Endothelial cell of umbilical vein (primary cell): ENCODE data around the gene SFT2D1. TPM values are rescaled to one million over a fixed set of nuclear protein-coding genes. Genes with fewer than 3 reads are reported as not detected.

Source experiments
- BruUV-seq: library from RNA; stranded (reverse); fragments of 400-500 nt; replicated peaks from 2 replicates; lab custom pipeline; 2021; lab: Mats Ljungman, UMichigan
- CTCF ChIA-PET: fragments of 300-600, 350-600 bp; sonication (Branson Sonifier 250); formaldehyde crosslinking; loops from one replicate; lab custom pipeline; 2021; ENCODE audit warnings: antibody characterized with exemption, inconsistent platforms; lab: Charles Lee
- POLR2A ChIA-PET: fragments of 300-600, 350-600 bp; sonication (Branson Sonifier 250); formaldehyde crosslinking; loops from one replicate; lab custom pipeline; 2021; ENCODE audit warnings: antibody characterized with exemption, inconsistent platforms; lab: Charles Lee
- DNase-seq: peaks from one replicate; pipeline ENCODE4 v3.0.0-alpha.2; 2011; ENCODE audit warnings: low read depth, low spot score
- FAIRE-seq: peaks from 2 replicates; lab custom pipeline; 2011; peaks lifted over from hg19 to GRCh38; lab: Jason Lieb, UNC
- H2AFZ ChIP-seq: 2 replicates; pipeline ENCODE4 v1.6.0; 2012; ENCODE audit warnings: low read depth, low read length, control low read depth, inconsistent platforms
- H3K27ac ChIP-seq: 2 replicates; pipeline ENCODE4 v1.5.1; 2011; ENCODE audit warnings: low read depth, mild to moderate bottlenecking, control low read depth, low read length, moderate library complexity; ENCODE audit not compliant: insufficient read depth
- H3K27me3 ChIP-seq, 2 experiments: 2 replicates each; pipeline versions ENCODE4 v1.6.0 to v1.6.1; 2011; ENCODE audit warnings: low read length in 2 of 2, mixed read lengths in 1 of 2; ENCODE audit not compliant: control insufficient read depth in 2 of 2, insufficient read depth in 2 of 2
- H3K36me3 ChIP-seq, 2 experiments: 2 replicates in 1 of 2; 3 replicates in 1 of 2; pipeline ENCODE4 v1.5.1; 2011; ENCODE audit warnings: low read length in 2 of 2, mild to moderate bottlenecking in 1 of 2, moderate library complexity in 1 of 2; ENCODE audit not compliant: control insufficient read depth in 2 of 2, insufficient read depth in 2 of 2; ENCODE audit errors: extremely low read depth in 1 of 2
- H3K4me1 ChIP-seq: 3 replicates; pipeline ENCODE4 v1.5.1; 2011; ENCODE audit warnings: mild to moderate bottlenecking, low read length; ENCODE audit not compliant: control insufficient read depth, insufficient read depth; ENCODE audit errors: extremely low read depth
- H3K4me2 ChIP-seq: 2 replicates; pipeline ENCODE4 v1.6.1; 2011; ENCODE audit warnings: low read length, control low read depth, mixed read lengths; ENCODE audit not compliant: insufficient read depth
- H3K4me3 ChIP-seq, 3 experiments: fragments of 200-600 bp in 1 of 3; sonication (generic), shearing (Covaris generic) in 1 of 3; replicated peaks in 1 of 3; 2 replicates each; pipeline ENCODE4 v1.5.1; 2011 to 2016; ENCODE audit warnings: control low read depth in 3 of 3, low read length in 3 of 3, mild to moderate bottlenecking in 2 of 3, inconsistent platforms in 1 of 3, low read depth in 1 of 3, moderate library complexity in 1 of 3; ENCODE audit not compliant: insufficient read depth in 1 of 3
- H3K79me2 ChIP-seq: 2 replicates; pipeline ENCODE4 v1.6.0; 2012; ENCODE audit warnings: low read length, inconsistent platforms; ENCODE audit not compliant: control insufficient read depth, insufficient read depth
- H3K9ac ChIP-seq: replicated peaks from 2 replicates; pipeline ENCODE3; 2011; ENCODE audit warnings: low read length, control low read depth; ENCODE audit not compliant: insufficient read depth; ENCODE audit errors: extremely low read depth
- H3K9me1 ChIP-seq: replicated peaks from 3 replicates; pipeline ENCODE4 v1.6.0; 2011; ENCODE audit warnings: mild to moderate bottlenecking, low read length; ENCODE audit not compliant: control insufficient read depth, insufficient read depth; ENCODE audit errors: extremely low read depth
- H3K9me3 ChIP-seq: replicated peaks from 2 replicates; pipeline ENCODE4 v1.5.1; 2012; ENCODE audit warnings: low read length, inconsistent platforms; ENCODE audit not compliant: control insufficient read depth, insufficient read depth
- H4K20me1 ChIP-seq: replicated peaks from 2 replicates; pipeline ENCODE3; 2011; ENCODE audit warnings: mild to moderate bottlenecking, low read length; ENCODE audit not compliant: control insufficient read depth, insufficient read depth; ENCODE audit errors: extremely low read depth
- EZH2 ChIP-seq: IDR thresholded peaks from 2 replicates; pipeline ENCODE4 v1.6.1; 2012; ENCODE audit warnings: borderline replicate concordance, low read depth, mild to moderate bottlenecking, moderate library complexity, low read length, inconsistent platforms; ENCODE audit not compliant: severe bottlenecking
- FOS ChIP-seq: IDR thresholded peaks from 2 replicates; pipeline ENCODE4 v1.6.1; 2011; ENCODE audit warnings: mild to moderate bottlenecking, low read length, moderate library complexity, borderline replicate concordance; ENCODE audit not compliant: insufficient read depth
- GATA2 ChIP-seq: IDR thresholded peaks from 2 replicates; pipeline ENCODE4 v1.7.0; 2011; ENCODE audit warnings: low read depth, mild to moderate bottlenecking, moderate library complexity, mixed read lengths, low read length; ENCODE audit not compliant: insufficient read length, insufficient read depth
- MAX ChIP-seq: IDR thresholded peaks from 2 replicates; pipeline ENCODE4 v1.6.1; 2011; ENCODE audit not compliant: insufficient read depth, insufficient read length
- MYC ChIP-seq: IDR thresholded peaks from one replicate; pipeline ENCODE4 v1.6.1; 2011; ENCODE audit warnings: mild to moderate bottlenecking, low read depth, low read length
- dilution Hi-C: fragments of 300-500 bp; cut with MboI; formaldehyde crosslinking; loops from one replicate; pipeline ENCODE4 v1.15.0; 2019; ENCODE audit warnings: low sequenced_read_pairs; ENCODE audit not compliant: extremely low pct_ligation_motif_present
- intact Hi-C: fragments of 100-400 bp; cut with micrococcal nuclease; formaldehyde crosslinking; loops from one replicate; pipeline ENCODE4 v1.10.0; 2022
- polyA plus RNA-seq, 4 experiments: library from polyadenylated mRNA; depleted of rRNA in 3 of 4; stranded (reverse) in 3 of 4; unstranded in 1 of 4; fragments of >200 nt; gene quantifications; 2 replicates each; pipeline versions ENCODE4 v1.2.1 to v1.2.3, GENCODE V29; 2011 to 2012; ENCODE audit warnings: missing spikeins in 1 of 4
- total RNA-seq: library from RNA; stranded (reverse); gene quantifications from 2 replicates; pipeline ENCODE4 v1.2.3, GENCODE V29; 2021

The SFT2D1 gene
- total and polyA plus RNA-seq, 2 donors (not counting 3 experiments of a cell fraction or from before 2014, with no cell fraction given): 22.9 to 30.6 TPM

GRCh38 chr6:166308769-166309589, 33.4 kb downstream of the SFT2D1 start:
- Histone ChIP-seq H3K9ac (no peak overlapping the region), H3K36me3 (no peaks in the 10 kb centered on the region), H3K79me2 (no peaks in the 10 kb centered on the region), H3K4me2 (no peak overlapping the region), H3K9me1 (no peaks in the 10 kb centered on the region), H3K9me3 (no peaks in the 10 kb centered on the region), H3K4me1 (peaks cover 3% of the 10 kb centered on the region), H2AFZ (no peak overlapping the region), H4K20me1 (no peaks in the 10 kb centered on the region), H3K27ac (no peak overlapping the region), H3K27me3 (peaks cover 43 to 57% of the 10 kb centered on the region in 2 experiments), H3K4me3 (no peak overlapping the region)
- no peak for DNase-seq
- dilution Hi-C loops: no loop called here
- BruUV-seq: no TSS peak
- ChIA-PET POLR2A (no interaction called here), CTCF (interaction anchor here (1.0 to 10.3 kb wide), 2 partner anchors 15 to 91 kb away, joined by 3 to 158 read pairs; no protein-coding TSS in a partner anchor)
- intact Hi-C loops: no loop called here
- TF ChIP-seq GATA2 (no peak), MYC (no peak), MAX (no peak)
- peak; percentile 15 for FAIRE-seq

GRCh38 chr6:166308033-166308768, 34.1 kb downstream of the SFT2D1 start, which contains the start of gene PRR18:
TSS of gene PRR18 (minus strand) at chr6:166308392. CDS start at chr6:166308142, 250 bp downstream.
- H3K9ac ChIP-seq: no peak within 1 kb of the TSS
- H3K36me3 ChIP-seq: no peaks in the 10 kb centered on the region
- H3K9me1 ChIP-seq: no peaks in the 10 kb centered on the region
- DNase-seq (no peak), FAIRE-seq (no peak)
- H3K27ac ChIP-seq: no peak within 1 kb of the TSS
- TF ChIP-seq EZH2: peak; percentile 2
- no peak for TF ChIP-seq MYC
- TF ChIP-seq GATA2: no peak
- TF ChIP-seq FOS: no peak
- peaks cover 3% of the 10 kb centered on the region for H3K4me1 ChIP-seq
- H2AFZ ChIP-seq: peak within 1 kb of the TSS; percentile 46
- H3K27me3 ChIP-seq: peaks cover 43 to 57% of the 10 kb centered on the region in 2 experiments
- dilution Hi-C loops (no loop called here), intact Hi-C loops (no loop called here)
- POLR2A ChIA-PET: no interaction called here
- H3K79me2 ChIP-seq: no peaks in the 10 kb centered on the region
- H3K9me3 ChIP-seq: no peaks in the 10 kb centered on the region
- peak within 1 kb of the TSS; percentile 52 for H3K4me2 ChIP-seq
- no peaks in the 10 kb centered on the region for H4K20me1 ChIP-seq
- CTCF ChIA-PET: interaction anchor here (1.0 to 10.3 kb wide), 3 partner anchors 15 to 92 kb away, joined by 3 to 158 read pairs (median 3); no protein-coding TSS in a partner anchor
- BruUV-seq: no TSS peak
- H3K4me3 ChIP-seq: peak within 1 kb of the TSS in 1 of 3 experiments; percentile 30
